HG02870 (cell line): ENCODE measurements around the gene KSR2.
"Not testable (repeated sequence)": the region's sequence is repeated elsewhere in the genome, so short reads cannot be mapped to it uniquely, and the experiment has no call there.

ENCODE experiments used
- ATAC-seq: cut with Tn5 transposase; IDR thresholded peaks from one replicate; pipeline ENCODE4 v1.9.1; 2021; ENCODE audit warnings: mild to moderate bottlenecking, moderate library complexity; ENCODE audit not compliant: unreplicated experiment

KSR2 gene

DNA sequence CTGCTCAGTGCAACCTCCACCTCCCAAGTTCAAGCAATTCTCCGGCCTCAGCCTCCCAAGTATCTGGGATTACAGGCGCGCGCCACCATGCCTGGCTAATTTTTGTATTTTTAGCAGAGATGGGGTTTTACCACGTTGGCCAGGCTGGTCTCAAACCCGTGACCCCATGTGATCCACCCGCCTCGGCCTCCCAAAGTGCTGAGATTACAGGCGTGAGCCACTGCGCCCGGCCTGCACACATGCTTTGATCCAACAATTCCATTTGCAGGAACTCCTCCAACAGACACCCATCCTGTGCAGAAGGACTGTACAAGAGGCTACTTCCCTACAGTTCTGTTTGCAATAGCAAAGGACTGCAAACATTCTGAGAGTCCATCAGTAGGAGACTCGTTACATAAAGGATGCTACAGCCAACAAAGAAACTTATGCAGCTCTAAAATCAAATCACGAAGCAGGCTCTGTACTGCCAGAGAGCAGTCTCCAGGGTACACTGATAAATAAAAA is 108.0 kb downstream of the KSR2 start:
- ATAC-seq = not testable (repeated sequence)

DNA sequence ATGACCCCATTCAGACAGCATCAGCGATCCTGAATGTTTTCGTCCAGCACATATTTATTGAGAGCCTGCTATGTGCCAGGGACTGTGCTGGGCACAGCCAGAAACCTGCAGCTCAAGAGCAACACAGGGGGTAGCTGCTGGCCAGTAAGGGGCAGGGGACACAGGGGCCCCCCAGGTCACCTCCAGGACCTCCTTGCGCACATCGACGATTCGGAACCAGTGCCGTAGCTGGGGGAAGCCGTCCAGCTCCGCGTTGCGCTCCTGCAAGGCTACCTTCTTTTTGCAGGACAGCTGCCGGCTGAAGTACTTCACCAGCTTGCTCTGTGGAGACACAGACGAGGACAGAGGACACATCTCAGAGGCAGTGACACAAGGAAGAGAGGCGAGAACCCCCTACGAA is 108.7 kb downstream of the KSR2 start:
- ATAC-seq = no peak

DNA sequence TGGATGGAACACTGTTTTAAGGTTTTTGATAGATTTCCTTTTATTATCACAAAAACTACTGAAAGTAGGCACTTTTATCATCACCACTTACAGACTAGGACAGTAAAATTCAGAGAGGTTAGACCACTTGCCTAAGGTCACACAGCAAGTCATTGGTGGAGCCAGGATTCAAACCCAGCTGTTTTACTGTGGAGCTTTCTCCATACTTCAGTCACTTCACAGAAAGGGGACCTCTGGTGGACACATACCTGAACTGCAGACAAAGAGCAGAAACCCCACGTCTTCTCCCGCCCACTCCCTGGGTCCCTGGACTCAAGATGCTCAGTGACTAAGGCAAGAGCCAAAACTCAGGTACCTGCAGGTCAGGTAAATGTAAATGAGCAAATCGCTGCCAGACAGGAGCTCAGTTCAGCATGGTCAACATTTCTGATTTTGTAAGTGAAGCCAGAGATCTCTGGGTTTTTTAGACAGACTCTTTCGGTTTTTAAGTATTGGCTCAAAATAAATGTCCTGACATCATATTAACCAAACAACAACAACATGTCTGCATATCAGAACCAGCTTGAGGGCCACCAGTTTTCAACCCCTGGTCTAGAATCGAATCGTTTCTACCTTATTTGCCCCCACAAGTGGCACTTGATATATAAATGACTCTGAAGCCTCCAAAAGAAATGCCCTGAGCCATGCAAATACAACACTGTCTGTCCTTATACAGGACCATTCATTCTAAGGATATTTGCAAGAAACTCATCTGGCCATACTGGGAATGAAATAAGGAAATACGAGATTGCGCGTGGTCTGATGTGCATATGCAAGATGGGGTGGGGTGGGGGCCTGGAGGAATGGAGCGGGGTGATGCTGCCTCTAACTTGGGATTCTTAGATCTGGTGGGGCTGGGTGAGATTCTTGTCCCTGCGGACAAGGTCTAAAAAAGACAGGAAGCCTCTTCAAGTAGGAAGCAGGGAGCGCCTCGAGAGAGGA is 110.9 kb downstream of the KSR2 start:
- no peak for ATAC-seq

DNA sequence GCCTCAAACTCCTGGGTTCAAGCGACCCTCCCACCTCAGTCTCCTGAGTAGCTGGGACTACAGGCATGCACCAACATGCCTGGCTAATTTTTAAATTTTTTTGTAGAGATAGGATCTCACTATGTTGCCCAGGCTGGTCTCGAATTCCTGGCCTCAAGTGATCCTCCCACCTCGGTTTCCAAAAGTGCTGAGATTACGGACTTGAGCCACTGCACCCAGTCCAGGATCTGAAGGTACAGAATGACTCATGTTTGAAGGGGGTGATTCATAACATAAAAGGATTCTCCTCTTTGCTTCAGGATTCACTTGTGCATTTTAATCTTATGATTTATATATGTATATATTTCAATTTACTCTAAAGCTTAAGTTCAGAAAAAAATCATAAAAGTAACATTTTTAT is 111.7 kb downstream of the KSR2 start:
- ATAC-seq = not testable (repeated sequence)

DNA sequence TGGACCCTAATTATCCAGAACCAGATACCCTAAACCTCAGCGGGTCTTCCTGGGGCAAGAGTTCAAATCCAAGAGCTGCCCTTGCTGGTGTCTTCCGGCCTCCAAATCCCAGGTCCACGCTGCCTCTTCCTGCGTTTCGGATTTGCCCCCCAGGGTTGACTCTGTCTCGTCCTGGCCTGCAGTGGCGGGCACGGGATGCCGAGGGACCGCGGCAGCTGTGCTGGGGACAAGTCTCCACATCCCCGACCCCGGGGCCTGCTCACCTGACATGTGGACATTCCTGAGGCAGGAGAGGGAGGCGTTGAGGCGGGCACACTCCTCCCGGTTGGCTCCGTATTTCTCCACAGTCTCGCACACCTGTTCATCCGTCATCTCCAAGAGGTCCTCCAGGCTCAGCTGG is 113.6 kb downstream of the KSR2 start:
- ATAC-seq = no peak

DNA sequence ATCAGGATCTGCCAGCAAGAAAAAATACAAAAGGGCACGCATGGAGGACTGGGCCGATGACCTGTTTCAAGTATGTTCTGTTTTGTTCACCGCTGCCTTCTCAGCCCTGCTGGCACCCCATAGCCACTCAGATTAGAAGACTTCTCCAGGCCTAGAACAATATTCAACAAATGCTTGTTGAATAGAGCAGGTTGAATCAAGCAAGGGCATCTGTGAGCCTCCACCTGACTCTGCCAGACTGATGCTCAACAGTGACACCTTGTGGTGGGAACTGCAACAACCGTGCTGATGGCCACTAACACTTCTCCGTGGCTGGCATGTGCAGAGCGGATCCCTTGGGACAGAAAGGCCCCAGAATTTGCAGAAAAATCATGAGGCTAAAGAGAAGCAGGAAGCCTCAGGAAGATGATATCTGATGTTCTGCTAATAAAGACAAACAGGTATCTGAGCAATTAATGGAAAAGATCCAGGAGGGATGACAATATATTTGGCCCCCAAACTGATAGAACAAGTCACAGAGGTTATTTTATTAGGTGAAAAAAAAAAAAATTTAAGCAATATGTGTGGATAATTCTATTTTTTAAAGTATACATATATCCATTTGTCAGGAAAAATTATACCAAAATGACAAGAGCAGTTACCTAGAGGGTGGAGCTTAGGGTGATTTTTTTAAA is 114.3 kb downstream of the KSR2 start:
- ATAC-seq = no peak

DNA sequence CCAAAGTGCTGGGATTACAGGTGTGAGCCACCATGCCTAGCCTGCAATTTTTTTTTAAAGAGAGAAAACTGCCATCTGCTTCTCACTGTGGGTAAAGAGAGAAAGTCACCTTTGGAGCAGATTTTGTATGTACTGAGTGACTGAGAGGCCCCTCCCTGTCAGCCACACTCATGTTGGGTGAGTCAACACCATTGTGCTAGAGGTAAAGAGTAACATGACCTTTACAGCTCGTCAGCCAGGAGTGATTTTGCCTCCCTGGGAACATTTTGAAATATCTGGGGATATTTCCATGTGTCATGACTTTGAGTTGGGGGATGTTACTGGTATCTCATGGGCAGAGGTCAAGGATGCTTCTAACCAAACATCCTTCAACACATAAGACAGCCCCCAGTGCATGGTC is 115.2 kb downstream of the KSR2 start:
- ATAC-seq = no peak

DNA sequence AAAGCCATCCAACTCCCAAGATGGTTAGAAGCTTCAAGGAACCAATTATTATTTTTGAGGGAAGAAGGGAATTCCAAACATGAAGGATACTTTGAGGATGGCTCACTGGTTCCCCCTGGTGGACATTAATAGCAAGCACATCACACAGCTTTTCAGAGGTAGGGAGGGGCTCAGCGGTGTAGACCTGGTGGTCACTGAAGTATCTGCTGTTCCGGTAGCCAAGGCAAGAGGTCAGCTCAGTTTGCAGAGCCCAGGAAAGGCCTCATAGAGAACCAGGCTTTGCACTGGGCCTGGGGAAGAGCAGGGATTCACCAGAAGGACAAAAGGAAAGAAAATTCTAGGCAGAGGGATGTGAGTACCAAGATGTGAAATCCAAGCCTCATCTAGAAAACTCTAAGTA is 118.7 kb downstream of the KSR2 start:
- no peak for ATAC-seq

DNA sequence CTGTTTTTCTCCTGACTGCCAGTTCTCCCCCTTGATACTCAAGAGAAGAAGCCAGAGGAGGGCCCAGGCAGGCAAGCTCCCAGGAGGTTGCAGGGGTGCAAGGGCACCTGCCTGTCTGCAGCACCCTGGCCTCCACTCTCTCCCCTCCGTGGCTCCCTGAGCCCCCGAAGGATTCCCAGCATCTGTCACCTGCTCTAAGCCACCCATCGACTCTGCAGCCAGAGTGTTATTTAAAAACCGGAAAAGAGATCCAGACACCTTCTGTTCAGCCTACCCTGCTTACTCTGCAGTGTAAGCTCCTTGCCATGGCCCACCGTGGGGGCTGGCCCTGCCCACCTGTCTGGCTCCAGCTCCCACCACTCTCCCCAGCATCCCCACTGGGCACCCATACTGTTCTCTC is 121.4 kb downstream of the KSR2 start:
- no peak for ATAC-seq

DNA sequence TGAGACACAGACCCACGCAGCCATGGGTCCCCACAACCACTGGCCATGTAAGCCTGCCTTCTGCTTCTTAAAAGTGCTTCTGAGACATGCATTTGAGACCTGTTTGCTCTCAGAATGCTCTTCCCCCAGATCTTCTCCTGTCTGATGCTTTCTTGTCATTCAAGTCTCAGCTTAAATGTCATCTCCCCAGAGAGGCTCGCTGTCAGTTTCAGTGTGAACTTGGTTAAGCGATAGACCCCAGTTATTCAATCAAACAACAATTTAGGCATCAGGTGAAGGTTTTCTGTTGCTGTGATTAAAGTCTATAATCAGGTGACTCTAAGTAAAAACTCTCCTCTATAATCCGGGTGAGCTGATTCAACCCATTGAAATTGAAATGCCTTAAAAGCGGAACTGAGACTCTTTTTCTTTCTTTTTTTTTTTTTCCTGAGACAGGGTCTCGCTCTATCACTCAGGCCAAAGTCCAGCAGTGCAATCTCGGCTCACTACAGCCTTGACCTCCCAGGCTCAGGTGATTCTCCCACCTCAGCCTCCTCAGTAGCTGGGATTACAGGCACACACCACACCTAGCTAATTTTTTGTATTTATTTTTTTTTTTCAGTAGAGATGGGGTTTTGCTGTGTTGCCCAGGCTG is 123.4 kb downstream of the KSR2 start:
- ATAC-seq = no peak

DNA sequence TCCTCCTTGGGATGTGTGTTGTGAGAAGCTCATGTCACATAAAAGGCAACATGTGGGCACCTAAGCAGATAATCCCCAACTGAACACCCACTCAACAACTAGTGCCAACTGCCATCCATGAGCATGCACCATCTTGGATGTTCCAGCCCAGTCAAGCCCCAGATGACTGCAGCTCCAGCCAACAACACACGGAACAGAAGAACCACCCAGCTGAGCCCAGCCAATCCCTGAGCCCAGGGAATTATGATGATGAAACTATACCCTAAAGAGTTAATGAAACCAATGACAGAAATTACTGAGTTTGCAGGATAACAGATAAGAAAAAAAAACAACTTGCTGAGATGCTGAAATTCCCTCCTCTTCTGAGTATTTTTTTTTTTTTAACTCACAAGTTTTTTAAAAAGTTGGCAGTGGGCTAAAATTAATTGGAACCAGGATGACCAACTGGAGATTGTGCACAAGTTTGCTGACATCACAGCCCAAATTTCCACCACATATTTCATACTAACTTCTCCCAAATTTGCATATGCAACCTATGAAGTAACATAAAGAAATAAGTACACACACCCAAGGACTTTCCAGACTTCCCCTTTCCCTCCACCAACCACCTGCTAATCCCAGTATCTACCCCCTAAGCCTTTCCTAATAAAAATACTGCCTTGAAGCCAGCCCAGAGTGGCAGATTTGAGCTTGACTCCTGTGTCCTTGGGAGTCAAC is 124.5 kb downstream of the KSR2 start:
- no peak for ATAC-seq

DNA sequence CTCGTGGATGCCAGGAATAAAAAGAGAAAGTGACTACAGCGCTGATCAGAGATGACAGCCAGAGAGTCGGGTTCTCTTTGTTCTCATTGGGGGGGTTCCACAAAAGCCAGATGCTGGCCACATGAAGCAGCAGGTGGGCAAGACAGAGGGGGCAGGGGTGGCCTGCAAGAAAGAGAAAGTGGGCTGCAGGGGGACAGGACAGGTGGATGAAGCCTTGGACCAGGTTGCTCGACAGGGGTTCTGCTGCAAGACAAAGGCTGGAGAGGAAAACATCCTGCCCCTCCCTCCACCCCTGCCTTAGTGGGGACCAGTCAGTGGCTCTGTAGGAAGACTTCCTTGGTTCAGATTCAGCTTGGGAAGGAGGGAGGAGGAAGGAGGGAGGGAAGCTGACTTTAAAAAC is 126.2 kb downstream of the KSR2 start:
- no peak for ATAC-seq

DNA sequence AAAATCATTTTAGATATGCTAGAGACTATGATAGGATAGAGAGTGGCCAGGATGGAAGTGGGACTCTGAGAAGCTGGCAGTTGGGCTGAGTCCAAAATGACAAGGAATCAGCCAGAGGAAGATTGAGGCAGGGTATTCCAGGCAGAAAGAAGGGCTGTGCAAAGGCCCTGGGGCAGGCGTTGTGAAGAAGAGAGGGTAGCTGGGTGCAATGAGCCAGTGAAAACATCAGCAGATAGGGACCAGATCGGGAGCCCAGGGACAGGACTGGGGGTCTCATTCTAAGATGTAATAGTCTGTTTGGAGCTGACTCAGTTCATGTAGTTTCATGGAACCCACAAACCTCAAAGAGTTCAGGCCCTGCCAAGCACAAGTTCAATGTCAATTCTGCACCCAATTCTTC is 126.6 kb downstream of the KSR2 start:
- ATAC-seq = no peak

DNA sequence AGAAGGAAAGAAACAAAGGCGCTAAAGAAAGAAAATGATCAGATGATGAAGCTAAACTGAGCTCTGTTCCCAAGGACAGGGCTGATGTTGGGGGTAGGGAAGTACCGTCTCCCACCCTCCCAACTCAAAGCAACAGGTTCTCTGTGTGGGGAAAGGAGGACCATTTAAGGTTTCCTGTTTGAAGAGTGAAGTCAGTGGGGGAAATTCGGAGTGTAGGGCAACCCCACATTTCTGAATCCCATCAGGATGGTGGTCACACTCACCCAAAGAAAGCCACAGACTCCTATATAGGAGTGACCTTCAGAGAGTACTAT is 131.1 kb downstream of the KSR2 start:
- ATAC-seq = no peak

DNA sequence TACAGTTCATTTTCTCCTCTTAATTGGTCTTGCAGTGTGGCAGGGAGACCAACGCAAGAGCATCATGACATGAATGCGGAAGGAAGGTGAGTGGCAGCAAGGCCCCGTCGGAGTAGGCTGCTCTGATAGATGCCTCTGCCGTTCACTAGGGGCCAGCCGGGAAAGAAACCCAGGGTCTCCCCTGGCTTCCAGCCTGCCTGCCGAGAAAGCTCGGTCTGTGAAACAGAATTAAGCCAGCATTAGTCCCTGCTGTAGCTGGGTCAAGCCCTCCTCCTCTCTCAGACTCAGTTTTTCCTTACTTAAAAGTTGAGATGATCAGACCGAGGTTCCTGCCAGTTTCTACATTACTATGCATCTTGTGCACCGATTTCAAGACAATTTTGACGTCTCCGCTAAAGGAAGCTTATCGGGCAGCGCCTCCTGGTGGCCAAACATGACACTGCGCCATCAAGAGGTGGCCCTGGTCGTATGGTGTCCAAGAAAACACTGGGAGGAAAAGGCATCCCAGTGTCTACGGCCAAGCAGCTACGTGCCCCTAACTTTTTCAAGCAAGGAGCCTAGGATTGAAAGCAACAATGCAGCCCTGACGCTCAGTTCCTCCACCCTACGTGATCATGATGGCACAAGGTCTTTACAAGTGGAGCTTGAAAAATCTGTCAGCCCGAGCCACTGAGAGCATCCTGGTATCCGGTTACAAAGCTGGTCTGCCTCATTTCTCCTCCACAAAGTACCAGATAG is 131.6 kb downstream of the KSR2 start:
- ATAC-seq = peak; percentile 55

DNA sequence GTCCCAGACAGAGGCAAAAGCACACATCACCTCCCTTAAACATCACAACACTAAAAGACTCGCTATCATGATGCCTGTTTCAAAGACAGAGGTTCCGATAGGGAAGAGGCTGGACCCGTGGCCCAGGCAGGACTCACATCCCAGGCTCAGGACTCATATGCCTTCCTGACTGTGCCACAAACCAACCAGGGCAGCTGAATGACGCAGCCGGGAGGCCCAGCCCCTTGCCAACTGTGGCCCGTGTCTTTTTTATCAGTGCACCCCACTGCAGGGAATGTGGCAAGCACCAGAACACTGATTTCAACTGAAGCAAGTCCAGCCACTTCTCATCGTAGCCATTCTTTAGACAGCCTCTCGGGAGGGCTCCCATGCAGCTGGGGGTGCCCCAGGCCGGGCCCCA is 132.3 kb downstream of the KSR2 start:
- no peak for ATAC-seq

DNA sequence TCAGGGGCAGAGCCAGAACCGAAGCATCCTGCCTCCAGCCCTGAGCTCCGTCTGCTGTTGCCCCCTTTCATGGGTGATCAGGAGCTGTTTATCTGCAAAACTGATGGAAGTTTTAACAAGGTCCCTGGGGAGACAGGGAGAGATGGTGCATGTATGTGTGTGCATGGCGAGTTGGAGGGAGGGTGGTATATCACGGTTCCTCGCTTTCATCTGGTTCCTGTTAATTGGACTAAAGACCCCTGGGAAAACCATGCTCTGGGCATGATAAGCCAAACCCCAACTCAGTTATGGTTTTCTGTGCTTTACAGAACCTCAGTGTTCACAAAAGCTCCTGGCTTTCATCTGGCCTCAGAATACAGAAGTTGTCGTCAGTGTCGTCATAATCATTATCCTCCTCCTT is 133.6 kb downstream of the KSR2 start:
- no peak for ATAC-seq

DNA sequence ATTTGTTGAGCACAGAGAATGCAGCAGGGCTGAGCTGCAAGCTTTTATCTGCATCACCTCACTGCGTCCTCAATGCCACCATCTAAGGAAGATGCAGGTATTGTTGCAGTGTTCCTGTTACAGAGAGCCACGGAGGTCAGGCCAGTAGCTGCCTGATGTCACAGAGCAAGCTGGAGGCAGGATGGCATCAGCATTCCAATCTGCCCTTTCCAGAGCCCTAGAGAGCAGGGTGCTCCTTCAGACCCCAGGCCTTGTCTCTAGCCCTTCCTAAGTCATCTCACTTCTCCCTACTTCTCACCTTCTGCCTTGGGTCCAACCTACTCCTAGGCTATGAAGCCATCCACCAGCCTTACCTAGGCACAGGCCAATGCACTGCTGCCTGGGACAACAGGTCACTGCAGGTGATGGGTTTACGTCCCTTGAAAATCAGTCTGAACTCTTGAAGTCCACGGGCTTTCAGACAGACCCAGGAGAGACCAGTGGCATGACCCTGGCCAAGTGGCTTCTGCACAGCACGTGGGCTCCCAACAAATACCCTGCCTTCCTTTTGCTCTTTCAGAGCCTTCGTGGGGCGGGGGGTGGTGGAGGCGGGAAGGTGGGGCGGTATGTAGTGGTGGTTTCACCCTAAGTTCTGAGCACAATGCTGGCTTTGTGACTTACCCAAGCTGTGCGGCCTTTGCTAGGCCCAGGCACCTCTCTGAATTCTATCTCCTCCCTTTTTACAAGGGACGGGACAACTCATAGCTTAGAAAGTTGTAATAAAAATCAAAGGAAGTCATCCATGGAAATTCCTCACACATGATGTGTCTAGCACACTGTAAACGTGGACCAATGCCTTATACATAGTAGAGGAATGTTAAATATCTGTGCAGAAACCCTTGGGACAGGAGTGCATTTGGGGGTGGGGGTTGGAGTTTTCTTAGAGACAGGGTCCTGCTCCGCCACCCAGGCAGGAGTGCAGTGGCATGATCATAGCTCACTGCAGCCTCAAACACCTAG is 136.0 kb downstream of the KSR2 start:
- ATAC-seq = no peak

DNA sequence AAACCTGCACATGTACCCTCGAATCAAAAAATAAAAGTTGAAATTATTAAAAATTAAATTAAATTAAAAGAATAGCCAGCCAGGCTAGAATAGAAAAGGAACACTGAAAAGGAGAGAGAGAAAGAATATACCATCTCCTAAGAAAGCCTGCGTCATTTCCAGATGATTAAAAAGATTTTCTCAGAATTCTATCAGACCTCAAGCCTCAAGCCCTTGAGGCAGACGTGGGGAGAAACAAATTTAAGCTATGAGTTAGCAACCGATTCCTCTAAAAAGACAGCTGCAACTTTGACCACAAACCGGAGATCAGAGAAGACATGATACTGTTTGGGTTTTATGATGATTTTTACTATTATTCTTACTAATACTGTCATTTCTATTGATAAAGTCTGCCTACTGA is 138.3 kb downstream of the KSR2 start:
- no peak for ATAC-seq
